Measurements from ENCODE around the gene COX8A.
A peak's percentile ranks its signal among the peaks of the same experiment; 100 is the strongest.

The COX8A gene

DNA sequence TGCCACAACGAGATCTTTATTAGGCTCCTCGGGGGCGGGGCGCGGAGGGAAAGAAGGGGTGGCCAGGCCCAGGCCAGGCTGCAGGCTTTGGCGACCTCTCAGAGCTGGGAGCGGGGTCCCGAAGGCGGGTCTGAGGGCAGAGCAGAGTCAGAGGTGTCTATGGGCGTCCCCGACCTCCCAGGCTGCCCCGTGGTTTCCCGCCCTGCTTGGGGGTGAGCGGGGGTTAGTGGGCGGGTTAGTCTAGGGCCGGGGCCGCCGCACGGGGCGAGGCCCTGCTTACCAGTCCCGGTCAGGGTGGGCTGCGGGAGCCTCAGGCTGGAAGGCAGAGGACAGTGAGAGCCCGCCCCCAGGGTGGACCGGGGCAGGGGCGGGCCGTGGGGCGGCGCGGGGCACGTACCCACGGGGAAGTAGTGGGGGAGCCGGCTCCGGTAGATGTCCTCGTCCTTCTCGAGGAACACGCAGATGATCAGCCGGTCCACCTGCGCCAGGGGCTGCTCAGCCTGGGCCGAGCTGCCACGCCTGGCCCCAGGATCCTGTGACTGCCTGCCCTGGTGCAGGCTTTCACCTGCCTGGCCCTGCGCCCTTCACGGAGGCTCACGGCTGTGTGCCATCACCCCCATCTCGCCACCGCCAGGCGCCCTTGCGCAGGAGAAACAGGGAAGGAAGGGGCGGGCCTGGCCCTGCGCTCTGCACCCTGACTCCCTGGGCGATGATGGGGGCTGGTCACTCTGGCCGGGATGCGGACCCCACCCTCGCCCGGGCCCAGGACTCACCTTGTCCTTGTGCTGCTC is 24.3 kb downstream of the COX8A start:
- no peak for TF ChIP-seq CTCF (IDR thresholded peaks at IDR 0.05; ENCODE audit: low read depth, low read length, missing control alignments)
- H3K4me3 ChIP-seq (ENCODE audit: low read depth, low read length), result no peak overlapping the region
- DNase-seq (ENCODE audit: low read depth), result no peak

DNA sequence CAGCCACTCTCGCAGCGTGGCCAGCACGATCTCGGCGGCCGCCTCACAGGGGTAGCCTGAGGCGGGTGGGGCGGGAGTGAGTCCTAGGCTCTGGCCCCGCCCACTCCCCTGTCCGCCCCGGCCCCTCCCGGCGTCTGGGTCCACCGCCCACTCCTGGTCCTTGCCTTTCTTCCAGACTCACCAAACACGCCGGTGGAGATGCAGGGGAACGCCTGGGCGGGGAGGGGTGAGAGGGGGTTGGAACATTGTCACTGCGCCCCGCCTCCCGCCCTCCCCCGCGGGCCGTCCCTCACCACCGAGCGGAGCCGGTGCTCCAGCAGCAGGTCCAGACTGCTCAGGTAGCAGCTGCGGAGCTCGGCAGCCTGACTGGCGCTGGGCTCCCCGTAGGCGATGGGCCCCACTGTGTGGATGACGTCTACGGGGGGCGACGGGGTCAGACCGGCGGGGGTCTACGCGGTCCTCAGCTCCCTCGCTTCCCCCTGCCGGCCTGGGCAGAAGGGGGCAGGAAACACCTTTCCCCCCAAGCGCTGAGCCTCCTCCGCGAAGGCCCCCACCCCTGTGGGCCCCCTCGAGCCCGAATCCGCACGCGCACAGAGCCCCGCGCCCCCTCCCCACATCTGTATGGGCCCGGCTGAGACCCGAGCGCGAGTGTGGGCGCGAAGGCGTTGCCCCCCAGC is 25.1 kb downstream of the COX8A start:
- no peak overlapping the region for H3K4me3 ChIP-seq (ENCODE audit: low read depth, low read length)
- no peak for DNase-seq (ENCODE audit: low read depth)

DNA sequence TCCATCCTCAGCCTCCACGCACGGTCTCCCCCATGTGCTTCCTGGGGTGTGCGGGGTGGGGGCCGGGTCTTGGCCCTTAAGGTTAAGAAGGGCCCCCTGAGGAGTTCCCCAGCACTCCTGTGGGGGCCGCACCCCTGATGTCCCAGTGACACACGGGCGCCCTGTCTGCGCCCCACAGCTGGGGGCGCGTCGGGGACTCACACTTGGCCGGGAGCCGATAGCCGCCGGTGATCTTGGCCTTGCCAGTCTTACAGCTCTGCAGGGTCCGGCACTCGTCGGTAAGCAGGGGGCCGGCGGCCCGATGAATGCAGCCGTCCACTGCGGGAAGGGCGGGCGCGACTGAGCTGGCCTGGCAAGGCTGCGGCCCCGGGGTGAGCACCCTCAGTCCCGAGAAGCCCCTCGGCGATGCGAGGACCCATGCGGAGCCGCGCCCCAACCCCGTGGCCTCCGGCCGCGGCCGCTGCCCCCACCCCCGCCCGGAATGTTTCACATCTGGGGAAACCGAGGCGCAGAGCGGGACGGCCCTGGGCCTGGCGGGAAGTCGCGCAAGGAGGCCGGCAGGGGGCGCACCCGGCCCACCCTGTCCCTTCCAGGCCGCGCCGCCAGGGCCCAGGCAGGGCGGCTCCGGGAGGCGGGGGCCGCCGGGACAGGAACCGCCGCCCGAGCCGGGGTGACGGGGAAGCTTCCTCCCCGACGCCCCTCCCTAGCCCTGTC is 25.8 kb downstream of the COX8A start:
- no peak overlapping the region; the same call in 1 of the 2 replicates for H3K4me3 ChIP-seq (ENCODE audit: low read depth, low read length)
- peak; percentile 63 for TF ChIP-seq CTCF (IDR thresholded peaks at IDR 0.05; ENCODE audit: low read depth, low read length, missing control alignments)
- peak; percentile 18 for DNase-seq (ENCODE audit: low read depth)

More for the DNA sequence above, 25.1 kb downstream of the COX8A start:
- TF ChIP-seq CTCF (IDR thresholded peaks at IDR 0.05; ENCODE audit: low read depth, low read length, missing control alignments), result no peak

GRCh38 chr11:64000740-64001483 is 26.5 kb downstream of the COX8A start:
- H3K4me3 ChIP-seq (ENCODE audit: low read depth, low read length), result no peak overlapping the region; the same call in 1 of the 2 replicates
- no peak for DNase-seq (ENCODE audit: low read depth)
- no peak for TF ChIP-seq CTCF (IDR thresholded peaks at IDR 0.05; ENCODE audit: low read depth, low read length, missing control alignments)

DNA sequence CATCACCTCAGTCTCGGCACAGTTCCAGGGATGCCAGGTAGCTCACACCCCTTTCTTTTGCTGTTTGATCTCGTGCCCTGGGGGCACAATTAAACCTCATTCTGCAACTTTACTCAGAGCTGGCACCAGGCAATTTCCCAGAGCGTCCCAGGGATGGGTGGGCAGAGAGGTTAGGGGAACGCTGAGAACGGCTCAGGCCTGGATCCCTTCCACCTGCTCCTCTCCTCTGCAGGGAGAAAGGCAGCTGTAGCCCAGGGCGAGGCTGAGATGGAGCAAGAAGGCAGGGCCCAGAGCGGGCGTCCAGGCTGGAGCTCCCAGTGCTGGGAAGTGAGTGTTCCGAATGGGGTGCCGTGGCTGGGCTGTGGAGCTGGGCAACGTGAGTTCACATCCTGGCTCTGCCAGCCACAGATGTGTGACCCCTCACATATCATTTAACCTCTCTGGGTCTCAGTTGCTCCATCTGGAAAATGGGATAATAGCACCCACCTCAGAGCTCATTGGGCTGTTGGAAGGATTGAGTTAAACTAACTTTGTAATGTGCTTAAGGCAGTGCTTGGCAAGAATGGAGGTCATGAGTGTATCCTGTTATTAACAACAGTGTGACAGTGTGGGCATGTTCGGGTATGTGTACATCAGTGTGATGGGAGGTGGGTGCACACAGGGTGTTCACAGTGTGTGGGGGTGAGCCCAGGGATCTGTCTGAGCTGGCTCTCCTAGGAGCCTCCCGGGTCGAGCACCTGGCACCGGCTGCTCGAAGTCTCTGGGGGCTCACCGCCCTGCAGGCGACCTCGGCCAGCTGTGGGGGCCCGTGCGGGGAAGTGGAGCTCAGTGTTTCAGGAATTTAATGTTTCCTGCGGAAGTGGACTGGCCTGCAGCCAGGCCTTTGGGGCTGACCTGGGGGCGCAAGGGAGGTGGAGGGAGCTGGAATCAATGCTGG is 27.3 kb downstream of the COX8A start:
- H3K4me3 ChIP-seq (ENCODE audit: low read depth, low read length), result no peak overlapping the region
- no peak for DNase-seq (ENCODE audit: low read depth)
- no peak for TF ChIP-seq CTCF (IDR thresholded peaks at IDR 0.05; ENCODE audit: low read depth, low read length, missing control alignments)

All from GM12864 (cell line).